Hepatic stellate cell (primary cell): ENCODE data around the gene LRRC1.

Experiments used
- DNase-seq: peaks from one replicate; pipeline ENCODE4 v3.0.0; 2011; ENCODE audit warnings: low spot score

Gene LRRC1

DNA sequence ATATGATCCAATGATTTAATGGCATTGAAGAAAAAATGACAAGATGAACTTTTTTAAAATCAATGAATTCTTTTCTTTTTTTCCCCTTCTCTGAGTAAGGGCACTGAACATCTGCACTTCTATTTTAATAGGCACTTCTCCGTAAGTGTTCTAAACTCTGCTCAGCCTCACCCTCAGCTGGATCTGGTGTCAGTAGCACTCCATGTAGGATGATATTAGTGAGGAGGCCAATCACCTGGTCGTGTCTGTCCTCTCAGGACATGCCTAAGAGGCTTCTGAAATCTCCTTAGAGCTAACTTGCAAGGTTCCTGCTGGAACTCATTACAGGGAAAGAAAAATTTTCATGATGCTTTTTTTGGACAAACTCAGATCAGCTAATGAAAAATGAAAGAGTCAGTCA, 167.8 kb downstream of the LRRC1 start:
- no peak for DNase-seq

DNA sequence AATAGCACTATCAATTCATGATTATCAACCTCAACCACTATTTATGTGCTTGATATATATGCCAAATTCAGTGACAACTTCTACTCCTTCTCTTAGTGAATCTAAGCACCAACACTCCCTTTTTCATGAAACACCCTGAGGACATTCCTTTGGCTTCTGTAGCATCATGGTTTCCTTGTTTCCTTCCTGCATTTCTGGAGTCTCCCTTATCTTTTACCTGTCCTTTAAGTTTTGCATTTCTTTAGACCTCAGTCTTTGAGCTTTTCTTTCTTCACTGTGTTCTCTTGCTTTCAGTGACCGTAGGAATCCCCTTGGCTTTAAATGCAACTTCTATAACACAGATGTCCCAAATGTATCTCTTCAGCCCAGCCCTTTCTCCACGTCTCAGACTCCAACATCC, 172.6 kb downstream of the LRRC1 start:
- DNase-seq: no peak
